Activated CD8-positive, alpha-beta memory T cell treated with anti-CD3 and anti-CD28 coated beads for 1 hour (primary cell): Measurements from ENCODE around the gene USP11.

Experiments
- DNase-seq, 2 donors: peaks; one replicate each; pipeline ENCODE4 v3.0.0-alpha.2; 2020; ENCODE audit warnings: low read depth in 1 of 2; ENCODE audit errors: extremely low read depth in 1 of 2

The USP11 gene

DNA sequence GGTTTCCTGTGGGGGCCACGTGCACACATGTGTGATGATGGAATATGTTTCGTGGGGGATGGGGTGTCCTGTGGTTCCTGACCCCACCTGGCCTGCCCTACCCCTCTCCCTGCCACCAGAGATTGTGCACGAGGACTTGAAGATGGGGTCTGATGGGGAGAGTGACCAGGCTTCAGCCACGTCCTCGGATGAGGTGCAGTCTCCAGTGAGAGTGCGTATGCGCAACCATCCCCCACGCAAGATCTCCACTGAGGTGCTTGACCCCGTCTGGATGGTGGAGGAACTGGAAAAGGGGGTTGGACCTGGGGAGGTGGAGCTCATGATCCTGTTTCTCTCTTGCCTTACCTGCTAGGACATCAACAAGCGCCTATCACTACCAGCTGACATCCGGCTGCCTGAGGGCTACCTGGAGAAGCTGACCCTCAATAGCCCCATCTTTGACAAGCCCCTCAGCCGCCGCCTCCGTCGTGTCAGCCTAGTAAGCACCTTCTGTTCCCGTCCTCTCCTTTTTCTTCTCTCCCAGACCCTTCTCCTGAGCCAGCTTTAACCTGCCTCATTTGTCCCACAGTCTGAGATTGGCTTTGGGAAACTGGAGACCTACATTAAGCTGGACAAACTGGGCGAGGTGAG lies 8.4 kb upstream of the USP11 start:
- no peak for DNase-seq

DNA sequence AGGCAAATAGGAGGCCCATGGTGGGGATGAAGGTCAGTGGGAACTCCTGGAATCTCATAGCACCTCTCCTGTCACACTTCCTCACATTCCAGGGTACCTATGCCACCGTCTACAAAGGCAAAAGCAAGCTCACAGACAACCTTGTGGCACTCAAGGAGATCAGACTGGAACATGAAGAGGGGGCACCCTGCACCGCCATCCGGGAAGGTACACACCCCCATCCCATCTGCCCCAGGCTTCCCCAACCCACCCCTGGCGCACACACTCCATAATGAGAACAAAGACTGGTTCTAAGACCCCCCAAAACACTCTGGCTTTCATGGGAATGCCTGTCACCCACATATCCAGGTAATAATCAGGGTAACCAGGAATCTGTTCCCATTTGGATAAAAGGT lies 7.9 kb upstream of the USP11 start:
- DNase-seq, result no peak

DNA sequence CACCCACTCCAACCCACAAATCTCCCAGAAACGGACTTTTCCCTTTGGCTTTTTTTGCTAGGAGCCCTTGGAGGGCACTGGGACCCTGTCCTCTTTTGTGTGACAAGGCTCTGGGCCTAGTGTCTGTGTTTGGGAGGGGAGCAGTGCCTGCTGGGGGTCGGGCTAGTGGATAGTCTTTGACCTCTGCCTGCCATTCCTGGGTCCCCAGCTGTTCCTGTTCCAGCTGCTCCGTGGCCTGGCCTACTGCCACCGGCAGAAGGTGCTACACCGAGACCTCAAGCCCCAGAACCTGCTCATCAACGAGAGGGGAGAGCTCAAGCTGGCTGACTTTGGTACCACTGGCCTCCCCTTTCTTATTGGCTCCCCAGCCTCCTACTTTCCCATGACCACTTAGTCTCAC lies 6.7 kb upstream of the USP11 start:
- no peak for DNase-seq

DNA sequence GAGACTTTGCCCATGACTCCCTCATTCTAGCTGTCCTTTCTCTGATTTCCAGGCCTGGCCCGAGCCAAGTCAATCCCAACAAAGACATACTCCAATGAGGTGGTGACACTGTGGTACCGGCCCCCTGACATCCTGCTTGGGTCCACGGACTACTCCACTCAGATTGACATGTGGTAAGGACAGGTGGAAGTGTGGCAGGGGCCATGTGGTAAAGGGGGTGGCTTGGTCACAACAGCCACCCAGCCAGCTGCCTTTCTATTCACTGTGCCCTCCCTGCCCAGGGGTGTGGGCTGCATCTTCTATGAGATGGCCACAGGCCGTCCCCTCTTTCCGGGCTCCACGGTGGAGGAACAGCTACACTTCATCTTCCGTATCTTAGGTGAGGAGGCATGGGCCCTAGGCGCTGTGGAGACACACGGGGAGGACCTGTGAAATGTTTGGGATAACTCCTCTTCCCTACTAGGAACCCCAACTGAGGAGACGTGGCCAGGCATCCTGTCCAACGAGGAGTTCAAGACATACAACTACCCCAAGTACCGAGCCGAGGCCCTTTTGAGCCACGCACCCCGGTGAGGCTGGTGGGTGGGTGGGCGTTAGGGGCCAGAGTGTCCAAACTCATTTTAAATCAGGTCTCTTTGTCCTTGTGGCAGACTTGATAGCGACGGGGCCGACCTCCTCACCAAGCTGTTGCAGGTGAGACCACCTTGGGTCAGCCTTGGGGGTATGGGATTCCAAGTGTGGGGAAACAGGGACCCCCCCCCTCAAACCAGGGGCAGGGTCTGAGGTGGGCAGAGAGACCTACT lies 6.1 kb upstream of the USP11 start:
- no peak for DNase-seq

DNA sequence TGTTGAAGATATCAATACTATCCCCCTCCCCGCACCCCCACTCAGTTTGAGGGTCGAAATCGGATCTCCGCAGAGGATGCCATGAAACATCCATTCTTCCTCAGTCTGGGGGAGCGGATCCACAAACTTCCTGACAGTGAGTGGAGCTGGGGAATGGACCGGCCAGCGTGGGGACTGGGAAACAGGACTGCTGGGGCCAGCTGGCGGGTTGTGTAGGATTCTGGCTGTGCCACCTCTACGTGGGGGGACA lies 5.5 kb upstream of the USP11 start:
- no peak for DNase-seq

DNA sequence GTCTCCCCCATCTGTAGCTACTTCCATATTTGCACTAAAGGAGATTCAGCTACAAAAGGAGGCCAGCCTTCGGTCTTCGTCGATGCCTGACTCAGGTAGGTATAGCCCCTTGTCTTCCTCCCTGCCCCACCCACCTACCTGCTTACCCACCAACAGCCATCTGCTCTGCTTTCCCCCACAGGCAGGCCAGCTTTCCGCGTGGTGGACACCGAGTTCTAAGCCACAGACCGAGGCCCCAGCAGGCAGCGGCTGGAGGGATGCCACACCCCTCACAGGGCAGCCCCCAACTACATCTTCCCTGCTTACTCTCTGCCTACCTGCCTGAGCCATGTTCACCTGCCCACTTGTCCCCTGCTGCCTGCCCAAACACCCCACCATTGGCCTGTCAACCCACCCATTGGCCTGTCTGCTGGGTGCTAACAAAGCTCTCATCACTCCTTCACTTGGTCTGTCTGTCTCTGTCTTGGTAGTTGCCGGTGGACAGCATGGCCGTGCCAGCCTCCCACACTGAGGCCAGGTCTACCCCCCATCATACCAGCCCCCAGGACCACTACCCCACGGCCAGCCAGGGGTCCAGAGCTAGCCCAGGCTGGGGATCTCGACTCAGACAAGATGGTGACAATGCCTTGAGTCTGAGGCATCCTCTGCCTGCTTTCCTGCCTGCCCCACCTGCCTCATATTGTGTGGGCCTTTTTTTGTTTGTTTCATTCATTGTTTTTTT lies 4.1 kb upstream of the USP11 start:
- no peak for DNase-seq

DNA sequence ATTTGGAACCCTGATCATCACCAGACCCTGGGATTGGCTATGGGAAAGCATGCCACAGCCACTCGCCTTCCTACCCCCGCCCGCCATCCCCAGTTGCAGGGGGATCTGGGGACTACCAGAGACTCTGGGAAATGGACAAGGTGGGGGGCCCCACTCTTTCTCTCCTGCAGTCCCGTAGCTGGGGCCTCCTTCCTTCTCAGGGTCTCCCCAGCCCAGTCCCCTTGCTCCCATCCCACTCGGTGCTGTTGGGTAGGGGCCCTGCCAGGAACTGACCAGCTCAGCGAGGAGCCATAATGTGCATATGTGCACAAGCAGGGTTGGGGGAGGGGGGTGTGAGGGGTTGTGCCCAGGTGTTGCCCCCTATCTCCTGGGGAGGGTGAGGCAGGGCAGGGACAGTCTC lies 3.4 kb upstream of the USP11 start:
- DNase-seq, result no peak

DNA sequence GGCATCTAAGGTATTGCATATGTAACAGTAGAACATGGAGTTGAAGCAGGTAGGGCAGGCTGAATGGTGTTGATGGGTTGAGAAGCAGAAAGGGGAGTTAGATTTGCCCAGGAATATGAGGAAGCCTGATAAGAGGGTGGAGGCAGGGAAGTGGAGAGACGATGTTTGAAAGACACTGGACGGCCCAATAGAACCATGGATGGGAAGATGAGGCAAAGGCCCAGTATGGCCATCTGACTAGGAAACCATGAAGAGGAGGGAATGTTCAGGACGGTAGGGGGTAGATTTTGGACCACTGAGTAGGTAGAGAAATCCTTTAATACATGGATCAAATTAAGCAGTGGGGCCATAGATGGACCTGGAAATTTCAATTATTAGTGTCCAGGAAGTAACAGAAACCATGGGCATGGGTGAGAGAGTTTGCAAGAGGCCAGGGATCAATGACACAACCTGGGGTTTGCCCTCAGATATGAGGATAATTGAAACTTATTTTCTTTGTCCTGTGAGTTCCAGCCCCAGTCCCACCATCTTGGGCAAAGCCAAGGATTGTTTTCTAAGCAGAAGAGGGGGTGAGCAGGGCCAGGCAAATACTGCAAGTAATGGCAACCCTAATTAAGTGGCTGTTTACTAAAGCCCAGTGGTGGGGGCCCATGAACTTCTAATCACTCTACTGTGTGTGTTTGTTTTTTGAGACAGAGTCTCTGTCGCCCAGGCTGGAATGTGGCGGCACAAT lies 2.5 kb upstream of the USP11 start:
- DNase-seq, result no peak

DNA sequence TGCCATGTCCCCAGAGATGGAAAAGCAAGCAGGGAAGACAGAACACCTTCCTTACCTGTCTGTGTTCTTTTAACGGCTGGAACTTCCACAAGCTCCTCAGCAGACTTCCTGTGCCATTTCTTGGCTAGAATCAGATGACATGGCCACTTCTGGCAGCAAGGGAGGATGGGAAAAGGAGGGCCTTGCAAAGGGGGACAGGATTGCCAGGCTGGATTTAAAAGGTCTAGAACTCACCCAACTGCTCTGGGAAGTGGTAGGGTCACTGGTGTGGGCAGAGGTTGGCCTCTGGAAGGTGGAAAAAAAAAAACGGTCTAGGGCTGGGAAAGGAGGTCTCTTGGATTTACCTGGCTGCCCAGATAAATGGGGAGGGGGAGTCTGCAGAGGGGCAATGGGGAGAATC lies 1.6 kb upstream of the USP11 start:
- no peak for DNase-seq

DNA sequence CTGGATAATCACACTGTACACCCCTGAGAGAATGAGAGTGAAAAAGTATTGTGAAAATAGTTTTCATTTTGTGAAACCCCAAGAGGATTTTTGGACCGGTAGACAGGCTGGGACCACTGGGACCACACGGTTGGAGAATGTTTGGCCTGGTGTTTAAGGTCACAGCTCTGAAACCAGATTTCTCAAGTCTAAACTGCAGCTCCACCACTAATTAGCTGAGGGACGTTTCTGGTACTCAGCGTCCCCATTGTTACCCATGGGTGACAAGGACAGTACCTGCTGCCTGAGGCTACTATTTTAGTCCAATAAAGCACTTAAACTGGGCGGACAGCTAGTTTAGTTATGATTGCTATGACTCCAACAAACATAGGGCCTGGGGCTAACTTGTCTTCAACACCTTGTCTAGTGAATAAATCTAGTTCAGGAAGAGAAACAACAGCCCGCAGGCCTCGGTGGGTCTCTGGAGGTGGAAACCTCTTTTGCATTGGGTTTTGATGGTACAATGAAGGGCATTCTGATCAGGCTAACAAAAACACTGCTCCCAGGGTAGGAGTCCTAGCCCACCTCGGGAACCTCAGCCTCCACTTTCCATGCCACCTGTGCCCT lies 509 bp upstream of the USP11 start:
- no peak for DNase-seq

DNA sequence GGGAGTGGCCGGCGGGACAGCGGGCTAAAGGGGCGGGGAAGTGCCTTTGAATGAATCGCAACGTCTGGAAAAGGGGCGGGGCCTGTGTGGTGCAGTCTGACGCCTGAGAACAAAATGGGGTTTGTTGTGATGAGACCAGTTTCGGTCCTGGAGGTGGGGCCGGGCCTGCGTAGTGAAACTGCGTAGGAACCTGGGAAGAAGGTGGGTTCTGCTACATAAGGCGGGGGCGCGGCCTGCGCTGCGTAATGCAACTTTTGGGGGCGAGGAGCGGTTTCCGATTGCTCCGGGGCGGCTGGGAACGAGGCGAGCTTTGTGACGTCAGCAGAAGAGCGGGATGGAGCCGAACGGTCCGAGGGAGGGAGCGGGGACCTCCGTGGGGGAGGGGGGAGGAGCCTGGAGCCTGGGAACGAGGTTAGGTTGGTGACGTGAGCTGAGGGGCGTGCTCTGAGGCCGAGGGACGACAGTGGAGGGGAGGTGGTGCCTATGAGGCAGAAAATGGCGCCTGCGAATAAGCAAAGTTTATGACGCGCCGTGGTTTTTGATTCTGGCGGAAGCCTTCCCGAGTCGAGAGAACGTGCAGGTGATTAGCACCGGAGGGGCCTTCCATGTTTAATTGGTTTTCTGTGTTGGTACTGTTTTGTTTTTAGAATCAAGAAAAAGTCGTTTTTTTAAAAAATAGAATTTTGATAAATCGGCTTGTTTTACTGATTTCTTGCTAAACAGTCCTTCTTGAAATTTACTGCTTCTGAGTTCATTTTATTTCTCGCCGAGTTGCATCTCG lies 714 bp downstream of the USP11 start:
- DNase-seq, result peak; percentile 80 to 92

DNA sequence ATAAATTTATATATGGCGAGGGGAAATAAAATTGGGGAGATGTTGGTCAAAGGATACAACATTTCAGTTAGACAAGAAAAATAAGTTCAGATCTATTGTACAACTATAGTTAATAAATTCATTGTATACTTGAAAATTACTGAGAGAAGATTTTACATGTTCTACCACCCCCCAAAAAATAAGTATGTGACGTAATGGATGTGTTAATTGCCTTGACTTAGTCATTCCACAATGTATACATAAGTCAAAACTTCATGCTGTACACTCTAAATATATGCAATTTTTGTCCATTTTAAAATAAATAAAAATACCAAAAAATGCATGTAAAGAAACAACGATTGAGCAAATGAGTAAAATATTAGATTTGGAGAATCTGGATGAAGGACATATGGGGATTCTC lies 1.8 kb downstream of the USP11 start:
- no peak for DNase-seq

DNA sequence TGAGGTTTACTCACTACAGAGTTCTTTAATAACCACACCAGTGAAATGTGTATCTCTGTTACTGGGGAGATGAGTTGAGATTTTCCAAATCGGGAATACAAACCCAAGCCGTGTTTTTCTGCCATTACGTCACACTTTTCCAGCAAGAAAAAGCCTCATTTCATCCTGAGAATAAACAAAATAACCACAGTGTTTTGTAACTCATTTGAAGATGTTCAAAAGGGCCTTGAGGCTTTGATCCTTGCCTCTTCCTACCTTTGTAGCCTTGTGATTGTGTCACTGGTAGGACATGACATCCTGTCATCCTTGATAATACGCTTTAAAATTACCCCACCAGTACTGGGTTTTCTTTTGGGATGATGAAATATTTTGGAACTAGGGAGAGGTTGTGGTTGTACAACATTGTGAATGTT lies 2.9 kb downstream of the USP11 start:
- no peak for DNase-seq

DNA sequence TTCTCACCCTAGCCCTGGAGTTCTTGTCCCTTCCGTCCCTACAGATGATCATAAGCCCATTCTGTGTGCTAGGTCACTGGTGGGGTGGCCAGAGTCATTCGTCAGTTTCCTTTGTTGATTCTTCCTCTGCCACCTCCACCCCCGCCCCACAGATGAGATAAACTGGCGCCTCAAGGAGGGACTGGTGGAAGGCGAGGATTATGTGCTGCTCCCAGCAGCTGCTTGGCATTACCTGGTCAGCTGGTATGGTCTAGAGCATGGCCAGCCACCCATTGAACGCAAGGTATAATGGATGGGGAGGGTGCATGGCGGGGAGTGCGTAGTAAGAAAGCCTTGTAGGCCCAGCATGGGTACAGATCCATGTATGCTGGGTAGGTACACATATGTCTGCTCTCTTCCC lies 6.4 kb downstream of the USP11 start:
- DNase-seq, result no peak

DNA sequence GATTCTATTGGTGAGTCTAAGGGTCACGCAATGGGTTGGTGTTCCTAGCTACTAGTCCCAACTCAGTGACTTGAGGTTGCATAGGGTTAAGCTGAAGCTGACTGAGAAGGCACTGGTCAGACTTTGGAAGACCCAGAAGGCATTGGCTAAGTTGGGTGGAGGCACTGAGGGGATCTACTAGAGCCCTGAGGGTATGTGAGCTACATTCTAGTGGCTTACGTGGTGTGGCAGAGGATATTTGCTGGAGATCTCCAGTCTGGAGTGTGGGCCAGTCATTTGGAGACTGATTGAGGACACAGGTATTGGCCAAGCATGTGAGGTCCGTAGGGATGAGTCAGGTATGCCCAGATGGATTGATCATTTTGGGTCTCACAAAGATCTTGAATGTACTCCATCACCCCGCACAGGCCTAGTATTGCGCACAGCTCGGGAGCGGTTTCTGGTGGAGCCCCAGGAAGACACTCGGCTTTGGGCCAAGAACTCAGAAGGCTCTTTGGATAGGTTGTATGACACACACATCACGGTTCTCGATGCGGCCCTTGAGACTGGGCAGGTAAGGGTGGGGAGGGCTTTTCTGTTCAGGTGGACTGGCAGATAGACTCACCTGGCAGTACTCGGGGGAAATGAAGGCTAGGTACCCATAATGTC lies 7.2 kb downstream of the USP11 start:
- DNase-seq, result no peak

DNA sequence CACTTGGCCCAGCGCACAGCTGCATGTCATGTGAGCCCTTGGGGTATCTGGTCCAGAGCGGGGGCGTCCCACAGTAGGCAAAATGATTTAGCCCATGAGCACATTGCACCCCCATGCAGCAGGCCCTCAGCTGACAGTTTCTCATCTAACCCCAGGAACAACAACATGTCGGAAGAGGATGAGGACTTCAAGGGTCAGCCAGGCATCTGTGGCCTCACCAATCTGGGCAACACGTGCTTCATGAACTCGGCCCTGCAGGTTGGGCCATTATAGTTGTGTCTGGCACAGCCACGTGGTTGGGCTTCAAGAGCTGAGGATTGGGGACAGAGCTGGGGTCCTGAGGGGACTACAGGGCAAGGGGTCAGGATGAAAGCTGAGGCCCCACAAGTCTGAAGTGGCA lies 7.8 kb downstream of the USP11 start:
- no peak for DNase-seq

DNA sequence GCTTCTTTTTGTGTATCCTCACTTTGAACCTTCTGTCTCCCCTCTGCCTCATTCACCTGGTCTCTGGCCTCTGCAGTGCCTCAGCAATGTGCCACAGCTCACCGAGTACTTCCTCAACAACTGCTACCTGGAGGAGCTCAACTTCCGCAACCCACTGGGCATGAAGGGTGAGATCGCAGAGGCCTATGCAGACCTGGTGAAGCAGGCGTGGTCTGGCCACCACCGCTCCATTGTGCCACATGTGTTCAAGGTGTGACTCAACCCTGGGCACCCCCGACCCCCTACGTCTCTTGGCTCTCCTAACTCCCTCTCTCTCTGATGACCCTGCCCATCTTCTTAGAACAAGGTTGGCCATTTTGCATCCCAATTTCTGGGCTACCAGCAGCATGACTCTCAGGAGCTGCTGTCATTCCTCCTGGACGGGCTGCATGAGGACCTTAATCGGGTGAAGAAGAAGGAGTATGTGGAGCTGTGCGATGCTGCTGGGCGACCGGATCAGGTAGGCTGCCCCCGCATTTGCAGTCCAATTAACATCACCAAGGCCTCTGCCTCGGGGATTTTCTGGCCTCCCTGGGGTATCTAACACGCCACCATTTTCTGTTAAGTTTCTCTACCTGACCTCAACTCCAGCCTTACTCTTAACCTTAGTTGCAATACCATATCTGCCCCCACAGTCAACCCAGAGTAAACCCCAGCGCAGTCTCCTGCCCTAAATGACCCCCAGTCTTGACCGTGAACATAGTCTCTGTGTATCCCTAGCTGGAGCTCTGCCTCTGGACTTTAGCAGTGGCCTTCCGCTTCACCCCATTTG lies 8.6 kb downstream of the USP11 start:
- DNase-seq, result no peak

DNA sequence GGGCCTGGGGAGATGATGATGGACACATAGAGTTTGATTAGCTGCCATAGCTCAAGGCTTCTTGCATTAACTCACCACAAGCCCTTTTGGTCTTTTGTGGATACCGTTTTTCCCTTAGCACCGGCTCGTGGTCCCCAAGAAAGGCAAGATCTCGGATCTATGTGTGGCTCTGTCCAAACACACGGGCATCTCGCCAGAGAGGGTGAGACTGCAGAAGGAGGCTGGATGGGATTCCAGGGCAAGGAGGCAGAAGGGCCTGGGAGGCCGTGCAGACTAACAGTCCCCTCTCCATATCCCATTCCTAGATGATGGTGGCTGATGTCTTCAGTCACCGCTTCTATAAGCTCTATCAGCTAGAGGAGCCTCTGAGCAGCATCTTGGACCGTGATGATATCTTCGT lies 9.5 kb downstream of the USP11 start:
- no peak for DNase-seq

DNA sequence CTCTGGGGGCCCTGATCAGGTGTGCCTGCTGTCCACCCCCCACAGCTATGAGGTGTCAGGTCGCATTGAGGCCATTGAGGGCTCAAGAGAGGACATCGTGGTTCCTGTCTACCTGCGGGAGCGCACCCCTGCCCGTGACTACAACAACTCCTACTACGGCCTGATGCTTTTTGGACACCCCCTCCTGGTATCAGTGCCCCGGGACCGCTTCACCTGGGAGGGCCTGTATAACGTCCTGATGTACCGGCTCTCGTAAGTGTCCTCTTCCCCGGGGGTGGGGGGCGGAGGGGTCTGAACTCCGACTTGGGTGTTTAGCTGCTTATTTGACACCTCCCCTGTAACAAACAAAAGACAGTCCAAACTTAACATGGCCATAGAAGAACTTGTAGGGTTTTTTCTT lies 10.5 kb downstream of the USP11 start:
- DNase-seq, result no peak
